ENCODE measurements around the gene SASH1.

The SASH1 gene

GRCh38 chr6:148405894-148406293 lies 63.3 kb downstream of the SASH1 start:
- no peak for DNase-seq (ENCODE audit: low spot score)

DNA sequence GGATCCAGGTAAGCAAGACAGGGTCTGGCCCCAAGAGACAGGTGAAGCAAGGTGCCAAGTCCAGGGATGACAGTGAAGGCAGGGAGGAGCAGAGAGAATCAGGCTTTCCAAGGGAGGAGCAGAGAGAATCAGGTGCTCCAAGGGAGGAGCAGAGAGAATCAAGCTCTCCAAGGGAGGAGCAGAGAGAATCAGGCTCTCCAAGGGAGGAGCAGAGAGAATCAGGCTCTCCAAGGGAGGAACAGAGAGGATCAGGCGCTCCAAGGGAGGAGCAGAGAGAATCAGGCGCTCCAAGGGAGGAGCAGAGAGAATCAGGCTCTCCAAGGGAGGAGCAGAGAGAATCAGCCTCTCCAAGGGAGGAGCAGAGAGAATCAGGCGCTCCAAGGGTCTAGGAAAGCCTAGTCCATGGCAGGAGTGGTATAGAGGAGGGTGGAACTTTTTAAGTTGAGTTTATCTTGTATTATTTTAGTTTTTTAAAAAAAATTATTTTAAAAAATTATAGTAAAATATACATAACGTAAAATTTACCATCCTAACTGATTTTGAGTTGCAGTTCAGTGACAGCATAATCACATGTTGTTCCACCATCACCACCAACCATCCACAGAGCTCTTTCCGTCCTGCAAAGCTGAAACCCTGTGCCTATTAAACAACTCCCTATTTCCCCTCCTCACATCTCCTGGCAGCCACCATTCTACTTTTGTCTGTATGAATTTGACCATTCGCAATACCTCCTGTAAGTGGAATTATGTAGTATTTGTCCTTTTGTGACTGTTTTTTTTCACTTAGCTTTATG lies 64.1 kb downstream of the SASH1 start:
- no peak for DNase-seq (ENCODE audit: low spot score)

DNA sequence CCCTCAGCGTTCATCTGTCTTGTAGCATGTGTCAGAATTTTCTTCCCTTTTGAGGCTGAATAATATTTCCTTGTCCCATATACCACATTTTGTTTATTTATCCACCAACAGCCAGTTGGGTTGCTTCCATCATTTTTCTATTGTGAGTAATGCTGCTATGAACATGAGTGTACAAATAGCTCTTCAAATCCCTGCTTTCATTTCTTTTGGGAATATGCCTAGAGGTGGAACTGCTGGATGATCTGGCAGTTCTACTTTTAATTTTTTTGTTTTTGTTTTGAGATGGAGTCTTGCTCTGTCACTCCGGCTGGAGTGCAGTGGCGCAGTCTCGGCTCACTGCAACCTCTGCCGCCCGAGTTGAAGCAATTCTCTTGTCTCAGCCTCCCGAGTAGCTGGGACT lies 64.7 kb downstream of the SASH1 start:
- DNase-seq (ENCODE audit: low spot score), result no peak

- no peak for DNase-seq (ENCODE audit: low spot score)
Measured at GRCh38 chr6:148413321-148414091, 70.9 kb downstream of the SASH1 start.

GRCh38 chr6:148414092-148414489 lies 71.5 kb downstream of the SASH1 start:
- DNase-seq (ENCODE audit: low spot score), result no peak

DNA sequence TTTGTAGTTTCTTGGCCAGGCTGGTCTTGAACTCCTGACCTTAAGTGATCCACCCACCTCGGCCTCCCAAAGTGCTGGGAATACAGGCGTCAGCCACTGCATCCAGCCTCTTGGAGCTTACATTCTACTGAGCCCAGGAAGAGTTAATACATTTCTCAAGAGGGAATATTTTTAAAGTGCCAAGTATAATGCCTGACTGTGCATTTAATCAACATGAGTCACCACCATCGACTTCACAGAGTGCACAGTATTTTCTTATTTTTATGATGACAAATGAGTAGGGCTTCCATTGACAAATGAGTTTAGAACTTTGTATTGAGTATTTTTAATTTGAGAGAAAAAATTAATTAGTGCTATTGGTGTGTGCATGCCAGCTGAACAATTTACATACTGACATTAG lies 72.2 kb downstream of the SASH1 start:
- DNase-seq (ENCODE audit: low spot score), result no peak

DNA sequence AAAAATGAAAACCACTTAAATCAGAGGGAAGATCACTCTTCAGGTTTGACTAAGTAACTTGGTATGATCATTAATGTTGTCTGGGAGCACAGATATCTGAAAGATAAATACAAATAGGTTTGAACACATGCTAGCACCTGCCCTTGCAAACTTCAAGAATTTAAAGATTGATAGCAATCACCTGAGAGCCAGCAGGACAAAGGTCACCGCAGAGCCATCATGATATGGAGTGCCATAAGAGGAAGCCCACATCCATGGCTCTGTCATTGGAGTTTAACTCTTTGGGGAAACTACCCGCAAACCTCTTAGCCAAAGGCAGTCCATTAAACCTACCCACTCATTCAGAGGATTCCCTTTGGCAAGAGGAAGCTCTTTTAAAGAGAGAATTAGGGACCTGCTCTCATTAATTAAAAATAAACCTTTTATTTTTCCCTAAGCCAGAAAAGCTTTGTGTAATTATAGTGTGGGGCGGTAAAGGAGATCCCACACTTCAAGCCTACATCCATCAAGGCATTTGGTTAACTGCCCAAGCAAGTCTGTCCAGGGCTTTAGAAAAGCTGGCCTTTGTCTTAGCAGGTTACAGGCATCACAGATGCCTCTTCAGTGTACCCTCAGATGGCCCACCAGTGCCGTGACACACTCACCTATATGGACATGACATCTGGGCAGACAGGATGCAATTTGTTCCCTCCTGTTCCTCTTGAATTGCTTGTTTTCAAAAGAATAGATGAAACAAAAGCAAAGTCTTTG lies 73.0 kb downstream of the SASH1 start:
- DNase-seq (ENCODE audit: low spot score), result no peak

DNA sequence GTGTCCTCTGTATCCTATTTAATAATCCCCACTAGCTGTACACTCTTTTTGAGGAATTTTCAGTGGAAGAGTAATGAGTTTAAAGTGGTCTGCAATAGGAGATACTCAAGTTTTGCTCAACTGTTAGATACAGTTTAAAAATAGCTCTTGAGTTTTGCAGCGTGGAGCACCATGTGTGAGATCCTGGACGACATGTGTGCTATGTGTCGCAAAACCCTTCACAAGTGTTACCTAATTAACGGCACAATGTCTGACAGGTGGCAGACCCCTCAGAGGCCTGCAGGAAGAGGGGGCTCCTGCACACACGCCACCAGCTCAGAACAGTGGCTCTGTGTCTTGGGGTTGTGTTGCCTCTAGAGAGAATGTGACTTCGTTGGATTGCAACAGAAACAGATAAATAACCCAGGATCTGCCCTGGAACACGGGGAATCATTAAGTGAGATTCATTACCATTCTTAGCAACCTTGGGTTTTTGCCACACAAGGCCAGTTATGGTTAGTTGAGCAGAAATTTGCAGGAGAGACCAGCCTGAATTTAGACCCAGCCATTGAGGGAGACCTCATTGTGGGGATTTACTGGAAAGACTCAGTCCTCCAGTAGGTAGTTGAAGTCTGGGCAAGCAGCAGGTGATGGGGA lies 73.8 kb downstream of the SASH1 start:
- DNase-seq (ENCODE audit: low spot score), result no peak

DNA sequence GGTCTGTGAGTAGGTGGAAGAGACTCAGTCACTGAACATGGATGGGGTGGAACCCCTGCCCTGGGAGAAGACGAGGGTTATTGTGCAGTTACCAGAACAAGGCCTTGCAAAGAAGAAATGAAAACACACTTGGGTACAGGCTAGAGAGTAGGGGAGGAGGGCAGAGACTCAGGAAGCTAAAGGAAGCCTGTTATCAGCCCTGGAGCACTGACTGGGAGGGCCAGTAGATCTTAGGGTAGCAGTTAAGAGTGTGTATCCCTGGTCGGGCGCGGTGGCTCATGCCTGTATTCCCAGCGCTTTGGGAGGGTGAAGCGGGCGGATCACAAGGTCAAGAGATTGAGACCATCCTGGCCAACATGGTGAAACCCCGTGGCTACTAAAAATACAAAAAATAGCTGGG lies 74.4 kb downstream of the SASH1 start:
- DNase-seq (ENCODE audit: low spot score), result no peak

- DNase-seq (ENCODE audit: low spot score), result no peak
Measured at GRCh38 chr6:148419430-148419829, 76.8 kb downstream of the SASH1 start.

DNA sequence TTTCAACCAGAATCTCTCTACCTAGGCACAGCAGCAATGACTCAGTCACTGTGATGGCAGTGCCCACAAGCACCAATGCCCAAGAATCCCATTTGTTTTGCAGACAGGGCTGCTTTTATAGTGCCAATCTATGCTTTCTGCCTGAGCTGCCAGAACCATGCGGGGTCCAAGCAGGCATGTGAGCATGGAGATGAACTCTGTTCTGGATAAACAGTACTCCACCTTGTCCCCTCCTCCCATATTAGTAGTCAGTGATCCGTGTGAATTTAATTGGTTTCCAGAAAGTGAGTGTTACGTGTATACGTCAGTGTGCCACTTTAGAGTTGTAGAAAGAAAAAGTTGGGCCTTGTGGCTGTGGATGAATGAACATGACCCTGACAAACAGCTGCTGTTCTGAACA lies 79.4 kb downstream of the SASH1 start:
- no peak for DNase-seq (ENCODE audit: low spot score)

DNA sequence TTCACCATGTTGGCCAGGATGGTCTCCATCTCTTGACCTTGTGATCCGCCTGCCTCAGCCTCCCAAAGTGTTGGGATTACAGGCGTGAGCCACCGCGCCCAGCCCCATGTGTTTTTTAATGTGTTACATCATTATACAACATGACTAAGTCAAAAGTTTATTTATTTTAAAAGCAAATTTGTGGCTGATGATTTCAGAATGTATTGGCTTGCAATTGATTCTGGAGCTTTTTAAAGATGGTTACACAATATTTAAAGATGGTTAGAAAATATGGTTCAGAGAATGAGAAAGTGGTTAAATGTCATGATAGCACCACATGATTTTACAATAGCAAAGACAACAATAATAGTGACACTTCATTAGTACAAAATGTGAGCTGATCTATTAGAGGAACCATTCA lies 80.5 kb downstream of the SASH1 start:
- DNase-seq (ENCODE audit: low spot score), result no peak

GRCh38 chr6:148423601-148424270 lies 81.1 kb downstream of the SASH1 start:
- no peak for DNase-seq (ENCODE audit: low spot score)

GRCh38 chr6:148425443-148425842 lies 82.8 kb downstream of the SASH1 start:
- DNase-seq (ENCODE audit: low spot score), result no peak

- DNase-seq (ENCODE audit: low spot score), result no peak
Measured at GRCh38 chr6:148426317-148426977, 83.8 kb downstream of the SASH1 start.

GRCh38 chr6:148427333-148427732 lies 84.7 kb downstream of the SASH1 start:
- DNase-seq (ENCODE audit: low spot score), result no peak

DNA sequence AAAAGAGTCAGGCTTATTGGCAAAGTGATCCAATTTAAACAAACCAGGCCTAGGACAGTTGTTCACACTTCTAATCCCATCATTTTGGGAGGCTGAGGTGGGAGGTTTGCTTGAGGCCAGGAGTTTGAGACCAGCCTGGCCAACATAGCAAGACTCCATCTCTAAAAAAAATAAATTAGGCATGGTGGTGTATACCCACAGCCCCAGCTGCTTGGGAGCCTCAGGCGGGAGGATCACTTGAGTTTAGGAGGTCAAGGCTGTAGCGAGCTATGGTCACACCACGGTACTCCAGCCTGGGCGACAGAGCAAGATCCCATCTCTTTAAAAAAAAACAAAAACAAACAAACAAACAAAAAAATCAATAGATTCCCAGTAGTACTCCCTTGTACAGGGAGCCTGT lies 86.8 kb downstream of the SASH1 start:
- no peak for DNase-seq (ENCODE audit: low spot score)

DNA sequence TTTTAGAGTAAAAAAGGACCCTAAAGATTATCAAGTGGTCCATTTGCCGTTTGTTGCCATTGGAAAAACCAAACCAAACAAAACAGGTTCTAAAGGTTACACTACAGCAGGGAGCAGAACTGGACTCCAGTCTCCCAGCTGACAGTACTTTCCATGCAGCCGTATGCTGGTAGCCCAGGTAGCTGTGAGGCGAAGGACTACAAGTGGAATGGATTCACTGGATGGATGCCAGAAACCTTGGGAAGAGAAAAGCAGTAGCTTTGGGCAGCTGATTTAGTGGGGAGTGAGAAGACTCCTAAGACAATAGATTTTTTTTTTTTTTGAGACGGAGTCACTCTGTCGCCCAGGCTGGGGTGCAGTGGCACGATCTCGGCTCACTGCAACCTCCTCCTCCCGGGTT lies 88.3 kb downstream of the SASH1 start:
- no peak for DNase-seq (ENCODE audit: low spot score)

- DNase-seq (ENCODE audit: low spot score), result no peak
Measured at GRCh38 chr6:148431413-148431812, 88.8 kb downstream of the SASH1 start.

DNA sequence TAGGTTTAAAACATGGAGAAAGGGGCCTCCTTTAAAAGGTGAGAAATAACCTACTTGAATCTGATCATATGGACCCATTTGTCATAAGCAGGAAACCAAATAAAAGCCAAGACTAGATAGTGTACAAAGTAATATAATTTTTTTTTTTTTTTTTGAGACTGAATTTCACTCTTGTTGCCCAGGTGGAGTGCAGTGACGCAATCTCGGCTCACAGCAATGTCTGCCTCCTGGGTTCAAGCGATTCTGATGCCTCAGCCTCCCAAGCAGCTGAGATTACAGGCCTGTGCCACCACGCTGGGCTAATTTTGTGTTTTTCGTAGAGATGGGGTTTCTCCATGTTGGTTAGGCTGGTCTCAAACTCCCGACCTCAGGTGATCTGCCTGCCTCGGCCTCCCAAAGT lies 89.2 kb downstream of the SASH1 start:
- no peak for DNase-seq (ENCODE audit: low spot score)

DNA sequence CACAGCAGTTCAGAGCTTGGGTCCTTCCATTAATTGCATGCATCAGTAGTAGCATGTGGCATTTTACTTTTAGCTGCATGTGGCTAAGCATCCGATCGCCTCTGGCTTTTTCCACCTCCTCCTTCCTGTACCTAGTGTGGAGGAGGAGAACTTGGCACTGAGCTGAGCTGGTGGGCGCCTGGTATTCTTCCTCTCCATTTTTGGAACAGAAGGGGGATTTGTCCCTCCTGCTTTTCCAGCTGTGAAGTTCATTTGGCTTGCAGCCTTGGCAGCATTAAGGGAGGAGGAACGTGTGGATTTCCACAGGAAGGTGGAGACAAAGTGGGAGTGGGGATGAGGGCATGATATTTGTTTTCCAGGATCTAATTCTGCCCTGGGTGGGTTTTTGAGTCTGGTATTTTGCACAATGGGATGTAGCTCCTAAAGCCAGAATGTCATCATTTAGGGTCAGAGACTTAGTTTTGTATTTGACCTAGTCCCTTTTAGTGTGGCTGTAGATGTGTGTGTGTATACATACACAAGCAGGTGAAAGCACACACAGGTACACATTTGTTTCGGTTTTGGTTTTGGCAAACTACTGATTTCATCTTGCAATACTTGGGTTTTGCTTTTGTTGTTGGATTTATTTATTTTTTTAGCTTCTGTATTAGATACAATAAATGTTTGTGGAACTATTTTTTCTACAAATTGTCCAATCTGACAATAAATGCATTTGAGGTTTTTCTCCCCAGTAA lies 90.0 kb downstream of the SASH1 start:
- DNase-seq (ENCODE audit: low spot score), result no peak

All from LoVo (cell line).